ENCODE data around the gene DLGAP4.

DNA sequence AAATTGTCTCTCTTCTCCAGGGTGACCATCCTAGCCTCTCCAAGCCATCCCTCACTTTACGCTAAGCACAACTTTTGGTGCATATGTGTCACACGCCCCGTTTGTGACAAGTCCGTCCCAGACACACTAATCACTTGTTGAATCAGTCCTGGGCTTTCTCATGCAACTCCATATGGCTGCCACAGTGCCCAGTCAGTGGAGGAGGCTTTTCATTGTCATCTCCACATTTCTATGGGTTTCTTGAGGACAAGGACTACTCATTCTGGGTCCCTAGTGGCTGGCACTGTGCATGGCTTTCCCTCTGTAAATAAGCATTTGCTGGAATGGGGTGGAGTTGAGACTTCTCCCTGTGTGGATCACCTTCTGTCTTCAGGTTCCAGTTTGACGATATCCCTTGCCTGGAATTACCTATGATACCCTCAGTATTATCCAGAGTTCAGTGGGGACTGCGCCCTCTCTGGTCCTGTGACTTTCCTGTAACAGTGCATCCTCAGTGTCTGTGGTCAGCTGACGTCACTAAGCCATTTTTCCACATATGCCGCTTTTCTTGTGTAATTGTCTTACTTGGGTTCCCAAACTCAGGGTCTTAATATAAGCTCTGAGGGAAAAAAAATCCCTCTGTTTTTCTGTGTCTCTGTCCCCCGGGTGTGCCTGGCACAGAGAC, 175.4 kb downstream of the DLGAP4 start:
- TF ChIP-seq, protein P1, sequence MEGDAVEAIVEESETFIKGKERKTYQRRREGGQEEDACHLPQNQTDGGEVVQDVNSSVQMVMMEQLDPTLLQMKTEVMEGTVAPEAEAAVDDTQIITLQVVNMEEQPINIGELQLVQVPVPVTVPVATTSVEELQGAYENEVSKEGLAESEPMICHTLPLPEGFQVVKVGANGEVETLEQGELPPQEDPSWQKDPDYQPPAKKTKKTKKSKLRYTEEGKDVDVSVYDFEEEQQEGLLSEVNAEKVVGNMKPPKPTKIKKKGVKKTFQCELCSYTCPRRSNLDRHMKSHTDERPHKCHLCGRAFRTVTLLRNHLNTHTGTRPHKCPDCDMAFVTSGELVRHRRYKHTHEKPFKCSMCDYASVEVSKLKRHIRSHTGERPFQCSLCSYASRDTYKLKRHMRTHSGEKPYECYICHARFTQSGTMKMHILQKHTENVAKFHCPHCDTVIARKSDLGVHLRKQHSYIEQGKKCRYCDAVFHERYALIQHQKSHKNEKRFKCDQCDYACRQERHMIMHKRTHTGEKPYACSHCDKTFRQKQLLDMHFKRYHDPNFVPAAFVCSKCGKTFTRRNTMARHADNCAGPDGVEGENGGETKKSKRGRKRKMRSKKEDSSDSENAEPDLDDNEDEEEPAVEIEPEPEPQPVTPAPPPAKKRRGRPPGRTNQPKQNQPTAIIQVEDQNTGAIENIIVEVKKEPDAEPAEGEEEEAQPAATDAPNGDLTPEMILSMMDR (IDR thresholded peaks at IDR 0.05; ENCODE audit: low read length): no peak
- TF ChIP-seq EZH2 (optimal IDR thresholded peaks at IDR 0.05; ENCODE audit: low read depth, low read length): no peak
